ENCODE measurements around the gene ICA1L.

ICA1L gene

DNA sequence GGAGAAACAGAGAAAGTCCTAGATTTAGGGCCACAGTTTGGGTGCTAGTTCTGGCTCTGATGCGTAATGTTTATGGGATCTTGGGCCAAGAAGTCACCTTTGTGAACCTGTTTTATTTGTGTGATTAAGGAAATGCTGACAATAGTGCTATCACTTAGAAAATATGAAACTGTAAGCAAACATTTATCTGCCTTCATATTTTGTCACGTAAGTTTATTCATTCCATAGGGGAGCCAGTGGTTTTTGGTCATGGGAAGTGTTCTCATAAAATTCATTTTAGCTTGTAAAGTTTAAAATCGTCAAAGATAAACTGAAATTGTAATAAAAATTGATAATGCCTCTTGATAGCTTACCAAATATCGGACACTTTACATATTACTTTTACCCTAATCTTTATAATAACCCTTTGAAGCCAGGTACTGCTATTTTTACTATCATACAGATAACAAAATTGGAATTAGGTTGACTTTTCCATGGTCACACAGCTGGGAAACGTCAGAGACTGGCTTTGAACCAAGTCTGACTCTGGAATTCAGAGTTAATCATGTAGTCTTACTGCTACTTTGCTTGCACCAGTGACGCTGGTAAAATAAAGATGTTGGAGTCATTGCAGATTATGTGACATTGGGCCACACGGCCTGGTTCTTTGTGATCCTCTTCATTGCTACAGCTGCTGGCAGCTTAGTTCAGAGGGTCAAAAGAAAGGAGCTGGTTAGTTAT lies 99.7 kb downstream of the ICA1L start:
- TF ChIP-seq, protein P1, sequence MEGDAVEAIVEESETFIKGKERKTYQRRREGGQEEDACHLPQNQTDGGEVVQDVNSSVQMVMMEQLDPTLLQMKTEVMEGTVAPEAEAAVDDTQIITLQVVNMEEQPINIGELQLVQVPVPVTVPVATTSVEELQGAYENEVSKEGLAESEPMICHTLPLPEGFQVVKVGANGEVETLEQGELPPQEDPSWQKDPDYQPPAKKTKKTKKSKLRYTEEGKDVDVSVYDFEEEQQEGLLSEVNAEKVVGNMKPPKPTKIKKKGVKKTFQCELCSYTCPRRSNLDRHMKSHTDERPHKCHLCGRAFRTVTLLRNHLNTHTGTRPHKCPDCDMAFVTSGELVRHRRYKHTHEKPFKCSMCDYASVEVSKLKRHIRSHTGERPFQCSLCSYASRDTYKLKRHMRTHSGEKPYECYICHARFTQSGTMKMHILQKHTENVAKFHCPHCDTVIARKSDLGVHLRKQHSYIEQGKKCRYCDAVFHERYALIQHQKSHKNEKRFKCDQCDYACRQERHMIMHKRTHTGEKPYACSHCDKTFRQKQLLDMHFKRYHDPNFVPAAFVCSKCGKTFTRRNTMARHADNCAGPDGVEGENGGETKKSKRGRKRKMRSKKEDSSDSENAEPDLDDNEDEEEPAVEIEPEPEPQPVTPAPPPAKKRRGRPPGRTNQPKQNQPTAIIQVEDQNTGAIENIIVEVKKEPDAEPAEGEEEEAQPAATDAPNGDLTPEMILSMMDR (IDR thresholded peaks at IDR 0.05; ENCODE audit: insufficient read depth, low read length, missing control alignments) = no peak
- ChIA-PET POLR2A (no interaction called here), CTCF (no interaction called here)
- no peak for DNase-seq (ENCODE audit: low read depth, low spot score)
- no peak overlapping the region for H3K4me3 ChIP-seq (ENCODE audit: low read depth, low read length)

DNA sequence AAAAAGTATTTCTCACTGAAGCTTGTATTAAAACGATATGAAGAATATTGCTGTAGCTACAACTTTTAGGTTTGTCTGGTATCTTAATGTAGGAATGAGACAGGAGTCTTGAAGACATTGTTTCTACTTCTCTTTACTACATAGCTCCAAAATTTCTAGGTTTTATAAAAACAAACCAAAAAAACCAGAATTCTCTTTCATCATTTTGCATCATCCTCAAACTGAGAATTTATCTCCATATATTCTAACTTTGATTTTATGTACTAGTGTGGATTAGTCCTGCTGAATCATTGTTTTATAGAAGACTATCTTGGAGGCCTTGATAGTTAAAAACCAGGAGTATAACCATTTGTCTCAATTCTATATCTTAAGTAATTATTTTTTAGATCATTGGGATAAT lies 100.2 kb downstream of the ICA1L start:
- DNase-seq (ENCODE audit: low read depth, low spot score) = no peak
- POLR2A ChIA-PET = no interaction called here
- TF ChIP-seq, protein P1 (IDR thresholded peaks at IDR 0.05; ENCODE audit: insufficient read depth, low read length, missing control alignments) = no peak
- CTCF ChIA-PET = interaction anchor here (1.4 kb wide), 1 partner anchor 183 kb away, joined by 4 read pairs; no protein-coding TSS in a partner anchor
- H3K4me3 ChIP-seq (ENCODE audit: low read depth, low read length) = no peak overlapping the region

DNA sequence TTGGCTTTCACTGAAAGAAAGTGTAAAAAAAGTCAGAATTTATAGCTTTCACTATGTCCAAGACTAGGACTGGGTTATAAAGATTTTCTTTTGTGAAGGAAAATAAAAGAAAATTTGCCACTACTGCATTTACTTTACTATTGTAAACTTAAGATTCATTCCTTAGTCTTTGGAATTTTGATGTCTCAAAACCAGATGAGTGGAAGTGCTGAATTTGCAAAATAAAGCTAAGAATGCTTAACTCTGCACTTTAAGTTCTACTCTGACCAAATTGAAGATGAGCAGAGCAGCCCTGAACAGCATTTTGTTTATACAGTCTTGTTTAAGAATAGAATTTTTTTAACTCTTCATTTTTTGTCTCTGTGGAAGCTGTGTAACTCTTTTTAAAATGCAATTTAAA lies 102.4 kb downstream of the ICA1L start:
- CTCF ChIA-PET = interaction anchor here (1.1 kb wide), 1 partner anchor 1046 kb away, joined by 3 read pairs; no protein-coding TSS in a partner anchor
- H3K4me3 ChIP-seq (ENCODE audit: low read depth, low read length) = no peak overlapping the region
- DNase-seq (ENCODE audit: low read depth, low spot score) = no peak
- TF ChIP-seq, protein P1 (IDR thresholded peaks at IDR 0.05; ENCODE audit: insufficient read depth, low read length, missing control alignments) = no peak
- POLR2A ChIA-PET = no interaction called here

DNA sequence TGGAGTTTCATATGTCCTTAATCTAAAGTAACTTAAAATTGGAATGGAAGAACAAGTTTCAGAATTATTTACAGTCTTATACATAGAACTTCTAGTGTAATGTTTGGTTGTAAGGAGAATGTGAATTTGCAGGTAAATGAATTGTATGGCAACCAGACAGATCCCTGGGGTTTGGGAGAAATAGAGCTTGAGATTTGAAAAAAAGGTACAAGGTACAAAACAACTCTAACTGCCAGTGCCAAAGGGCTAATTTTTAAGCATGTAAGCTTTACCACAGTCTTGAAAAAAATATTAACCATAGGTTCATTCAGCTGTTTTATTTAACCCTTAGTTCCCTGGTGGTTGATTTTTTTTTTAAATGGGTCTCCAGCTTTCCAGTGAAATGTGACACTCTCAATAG lies 103.3 kb downstream of the ICA1L start:
- TF ChIP-seq, protein P1 (IDR thresholded peaks at IDR 0.05; ENCODE audit: insufficient read depth, low read length, missing control alignments) = no peak
- no peak overlapping the region for H3K4me3 ChIP-seq (ENCODE audit: low read depth, low read length)
- ChIA-PET CTCF (no interaction called here), POLR2A (no interaction called here)
- no peak for DNase-seq (ENCODE audit: low read depth, low spot score)

DNA sequence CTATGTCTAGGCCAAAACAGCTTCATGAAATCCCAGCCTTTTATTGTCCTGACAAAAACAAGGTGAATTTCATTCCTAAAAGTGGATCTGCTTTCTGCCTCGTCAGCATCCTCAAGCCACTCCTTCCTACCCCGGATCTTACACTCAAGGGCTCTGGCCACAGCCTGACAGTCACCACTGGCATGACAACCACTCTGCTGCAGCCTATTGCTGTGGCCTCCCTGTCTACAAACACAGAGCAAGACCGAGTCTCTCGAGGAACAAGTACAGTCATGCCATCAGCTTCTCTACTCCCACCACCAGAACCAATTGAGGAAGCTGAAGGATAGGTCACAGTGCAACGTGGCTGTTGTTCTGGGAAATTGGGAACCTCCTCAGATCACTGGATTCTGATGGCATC lies 106.1 kb downstream of the ICA1L start:
- TF ChIP-seq, protein P1 (IDR thresholded peaks at IDR 0.05; ENCODE audit: insufficient read depth, low read length, missing control alignments) = no peak
- ChIA-PET CTCF (no interaction called here), POLR2A (no interaction called here)
- H3K4me3 ChIP-seq (ENCODE audit: low read depth, low read length) = no peak overlapping the region
- no peak for DNase-seq (ENCODE audit: low read depth, low spot score)

DNA sequence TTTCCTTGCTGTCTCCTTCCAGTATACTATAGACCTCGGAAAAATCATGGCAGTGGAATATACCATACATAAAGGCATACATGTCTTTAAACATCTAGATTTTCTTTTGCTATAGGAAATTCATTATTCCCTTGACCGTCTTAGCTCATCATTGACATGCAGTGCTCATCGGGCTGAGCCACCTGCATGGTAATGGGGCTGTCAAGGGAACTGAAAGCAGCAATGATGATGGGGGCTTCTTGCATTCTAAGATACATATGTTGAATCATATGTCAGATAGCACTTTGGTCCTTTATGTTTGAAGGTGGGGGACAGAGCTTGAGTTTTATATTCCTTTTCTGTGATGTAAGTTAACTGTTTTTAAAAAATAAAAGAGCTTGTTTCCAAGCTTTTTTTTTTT lies 106.6 kb downstream of the ICA1L start:
- TF ChIP-seq, protein P1 (IDR thresholded peaks at IDR 0.05; ENCODE audit: insufficient read depth, low read length, missing control alignments) = no peak
- DNase-seq (ENCODE audit: low read depth, low spot score) = no peak
- ChIA-PET POLR2A (no interaction called here), CTCF (no interaction called here)
- no peak overlapping the region for H3K4me3 ChIP-seq (ENCODE audit: low read depth, low read length)
